Measurements from ENCODE around the gene NMNAT3. TPM values are rescaled to one million over a fixed set of nuclear protein-coding genes. Genes with fewer than 3 reads are reported as not detected.

NMNAT3 gene
- total and polyA plus RNA-seq, 4 donors = 2.4 to 10.2 (median 3.4) TPM

DNA sequence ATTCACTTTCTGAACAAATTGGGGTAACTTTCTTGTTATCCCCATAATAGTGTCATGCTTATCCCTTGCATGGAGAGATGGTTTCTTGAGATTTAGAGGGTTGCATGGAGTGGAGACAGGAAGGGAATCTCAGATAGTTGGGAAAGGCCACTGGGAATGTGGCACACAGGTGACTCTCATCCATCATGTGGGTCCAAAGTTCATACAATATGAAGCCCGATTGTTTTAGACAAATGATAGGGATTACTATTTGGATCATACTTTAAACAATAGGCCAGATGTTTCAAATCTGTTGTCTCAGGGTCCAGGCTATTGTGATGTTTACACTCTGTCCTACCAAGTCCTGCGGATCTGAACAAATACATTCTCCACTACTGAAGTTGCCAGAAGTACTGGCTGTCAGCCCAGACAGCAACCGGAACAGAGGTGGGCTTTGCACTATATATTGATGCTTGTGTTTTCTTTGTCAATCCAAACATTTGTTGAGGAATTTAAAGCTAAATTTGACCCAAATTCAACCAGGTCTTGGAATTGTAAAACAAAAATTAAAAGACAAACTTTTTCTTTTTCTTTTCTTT is 39.2 kb upstream of the NMNAT3 start:
- H3K4me3 ChIP-seq = no peak overlapping the region
- peaks cover 0 to 16% (median 0%) of the 10 kb centered on the region in 5 donors for H3K4me1 ChIP-seq (ENCODE audit: control insufficient read depth in 5 of 5, insufficient read depth in 5 of 5, low read length in 5 of 5)
- H3K27ac ChIP-seq (ENCODE audit: low read depth in 1 of 2, low read length in 1 of 2) = no peak overlapping the region
- peaks cover 0 to 2% (median 0%) of the 10 kb centered on the region in 4 donors for H3K9me3 ChIP-seq (ENCODE audit: control insufficient read depth in 4 of 4, insufficient read depth in 3 of 4, low read length in 3 of 4)
- peak in 1 of 3 donors; percentile 31 for DNase-seq
- TF ChIP-seq, protein P1, sequence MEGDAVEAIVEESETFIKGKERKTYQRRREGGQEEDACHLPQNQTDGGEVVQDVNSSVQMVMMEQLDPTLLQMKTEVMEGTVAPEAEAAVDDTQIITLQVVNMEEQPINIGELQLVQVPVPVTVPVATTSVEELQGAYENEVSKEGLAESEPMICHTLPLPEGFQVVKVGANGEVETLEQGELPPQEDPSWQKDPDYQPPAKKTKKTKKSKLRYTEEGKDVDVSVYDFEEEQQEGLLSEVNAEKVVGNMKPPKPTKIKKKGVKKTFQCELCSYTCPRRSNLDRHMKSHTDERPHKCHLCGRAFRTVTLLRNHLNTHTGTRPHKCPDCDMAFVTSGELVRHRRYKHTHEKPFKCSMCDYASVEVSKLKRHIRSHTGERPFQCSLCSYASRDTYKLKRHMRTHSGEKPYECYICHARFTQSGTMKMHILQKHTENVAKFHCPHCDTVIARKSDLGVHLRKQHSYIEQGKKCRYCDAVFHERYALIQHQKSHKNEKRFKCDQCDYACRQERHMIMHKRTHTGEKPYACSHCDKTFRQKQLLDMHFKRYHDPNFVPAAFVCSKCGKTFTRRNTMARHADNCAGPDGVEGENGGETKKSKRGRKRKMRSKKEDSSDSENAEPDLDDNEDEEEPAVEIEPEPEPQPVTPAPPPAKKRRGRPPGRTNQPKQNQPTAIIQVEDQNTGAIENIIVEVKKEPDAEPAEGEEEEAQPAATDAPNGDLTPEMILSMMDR (IDR thresholded peaks at IDR 0.05; ENCODE audit: control extremely low read depth, extremely low read depth) = no peak
- WGBS, 2 donors = 53 to 75% methylated on average over 3 of the region's 3 CpGs
- no peaks in the 10 kb centered on the region for H3K36me3 ChIP-seq (ENCODE audit: control insufficient read depth in 4 of 4, insufficient read depth in 4 of 4, low read length in 4 of 4)
- no peaks in the 10 kb centered on the region for H3K27me3 ChIP-seq (ENCODE audit: control insufficient read depth in 3 of 3, insufficient read depth in 3 of 3, low read length in 2 of 3)
- H3K9ac ChIP-seq (ENCODE audit: insufficient read depth in 1 of 2, low read length in 2 of 2) = no peak overlapping the region
- ATAC-seq (ENCODE audit: insufficient read depth, low FRiP score) = no peak

DNA sequence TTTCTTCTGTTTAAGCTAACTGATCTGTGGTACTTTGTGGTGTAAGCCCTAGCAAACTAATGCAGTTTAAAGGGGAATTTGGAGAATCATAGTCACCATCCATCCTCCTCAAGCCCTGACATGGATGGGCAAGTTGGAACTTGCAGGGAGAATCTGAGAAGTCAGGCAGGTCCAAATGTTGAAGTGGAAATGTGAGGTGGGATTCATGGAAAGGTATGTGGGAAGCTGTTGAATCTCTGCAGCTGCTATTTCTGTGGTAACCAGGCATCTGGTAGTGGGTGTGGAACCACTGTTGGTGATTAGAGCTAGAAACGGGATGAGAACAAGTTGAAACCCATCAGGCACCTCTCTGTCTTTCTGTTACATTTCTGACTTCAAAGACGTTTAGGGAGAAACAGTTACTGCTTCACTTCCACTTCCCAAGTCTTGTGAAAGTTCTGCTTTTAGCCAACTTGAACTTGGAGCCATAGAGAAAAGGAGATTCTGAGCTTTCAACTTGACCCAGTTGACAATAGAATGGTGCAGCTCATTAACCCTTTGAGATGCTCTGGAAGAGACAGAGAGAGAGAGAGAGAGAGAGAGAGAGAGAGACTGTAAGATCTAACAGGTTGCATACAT is 38.1 kb upstream of the NMNAT3 start:
- 33 to 37% methylated on average over 2 of the region's 2 CpGs for WGBS, 2 donors
- Histone ChIP-seq H3K27ac (ENCODE audit: low read depth in 1 of 2, low read length in 1 of 2) (no peak overlapping the region), H3K4me1 (ENCODE audit: control insufficient read depth in 5 of 5, insufficient read depth in 5 of 5, low read length in 5 of 5) (peaks cover 0 to 16% (median 0%) of the 10 kb centered on the region in 5 donors), H3K4me3 (no peak overlapping the region), H3K27me3 (ENCODE audit: control insufficient read depth in 3 of 3, insufficient read depth in 3 of 3, low read length in 2 of 3) (no peaks in the 10 kb centered on the region), H3K9ac (ENCODE audit: insufficient read depth in 1 of 2, low read length in 2 of 2) (no peak overlapping the region), H3K9me3 (ENCODE audit: control insufficient read depth in 4 of 4, insufficient read depth in 3 of 4, low read length in 3 of 4) (peaks cover 0 to 3% (median under 1%) of the 10 kb centered on the region in 4 donors), H3K36me3 (ENCODE audit: control insufficient read depth in 4 of 4, insufficient read depth in 4 of 4, low read length in 4 of 4) (no peaks in the 10 kb centered on the region)
- ATAC-seq (ENCODE audit: insufficient read depth, low FRiP score) (no peak), DNase-seq (no peak)
- TF ChIP-seq, protein P1 (IDR thresholded peaks at IDR 0.05; ENCODE audit: control extremely low read depth, extremely low read depth) = no peak

DNA sequence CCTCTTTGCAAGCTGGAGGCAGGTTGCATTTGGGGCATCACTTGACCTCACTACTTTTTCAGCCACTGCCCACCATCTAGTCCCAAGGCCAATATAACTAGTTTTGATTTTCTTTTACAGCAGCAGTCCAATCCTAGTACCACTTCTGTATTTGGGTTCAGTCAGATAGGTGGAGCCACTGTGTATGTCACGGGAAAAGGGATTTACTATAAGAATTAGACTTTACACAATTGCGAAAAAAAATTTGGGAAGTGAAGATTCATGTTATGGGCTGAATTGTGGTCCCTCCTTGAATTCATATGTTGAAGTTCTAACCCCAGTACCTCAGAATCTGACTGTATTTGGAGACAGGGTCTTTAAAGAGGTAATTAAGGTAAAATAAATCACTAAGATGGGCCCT is 37.4 kb upstream of the NMNAT3 start:
- WGBS, 2 donors = 67 to 73% methylated on average over 2 of the region's 2 CpGs
- Histone ChIP-seq H3K4me3 (no peak overlapping the region), H3K27me3 (ENCODE audit: control insufficient read depth in 3 of 3, insufficient read depth in 3 of 3, low read length in 2 of 3) (no peaks in the 10 kb centered on the region), H3K9me3 (ENCODE audit: control insufficient read depth in 4 of 4, insufficient read depth in 3 of 4, low read length in 3 of 4) (peaks cover 0 to 3% (median under 1%) of the 10 kb centered on the region in 4 donors), H3K27ac (ENCODE audit: low read depth in 1 of 2, low read length in 1 of 2) (no peak overlapping the region), H3K36me3 (ENCODE audit: control insufficient read depth in 4 of 4, insufficient read depth in 4 of 4, low read length in 4 of 4) (no peaks in the 10 kb centered on the region), H3K9ac (ENCODE audit: insufficient read depth in 1 of 2, low read length in 2 of 2) (no peak overlapping the region), H3K4me1 (ENCODE audit: control insufficient read depth in 5 of 5, insufficient read depth in 5 of 5, low read length in 5 of 5) (peaks cover 0 to 16% (median 0%) of the 10 kb centered on the region in 5 donors)
- TF ChIP-seq, protein P1 (IDR thresholded peaks at IDR 0.05; ENCODE audit: control extremely low read depth, extremely low read depth) = no peak
- ATAC-seq (ENCODE audit: insufficient read depth, low FRiP score) = no peak
- no peak for DNase-seq
